H1 (cell line): Measurements from ENCODE around the gene ZNF282. TPM values are rescaled to one million over a fixed set of nuclear protein-coding genes. Genes with fewer than 3 reads are reported as not detected.

Experiments used
- BACH1 ChIP-seq: IDR thresholded peaks from 2 replicates; pipeline ENCODE4 v1.6.1; 2012; ENCODE audit warnings: low read length, improper control_type of control experiment
- BCL11A ChIP-seq, 2 experiments: IDR thresholded peaks; one replicate each; pipeline ENCODE4 v1.6.1; 2011; ENCODE audit warnings: low read depth in 2 of 2, low read length in 2 of 2, mild to moderate bottlenecking in 2 of 2
- CTCF ChIP-seq, 3 experiments: IDR thresholded peaks; 1 replicate in 2 of 3; 2 replicates in 1 of 3; pipeline versions ENCODE4 v1.5.1 to v1.6.1; 2011; ENCODE audit warnings: low read length in 3 of 3, mild to moderate bottlenecking in 3 of 3, inconsistent platforms in 2 of 3, low read depth in 1 of 3, moderate library complexity in 1 of 3; ENCODE audit not compliant: insufficient read depth in 1 of 3; ENCODE audit errors: control extremely low read depth in 1 of 3
- KDM5A ChIP-seq: fragments of 200-600 bp; IDR thresholded peaks from 2 replicates; pipeline ENCODE4 v1.7.1; 2012; ENCODE audit warnings: mild to moderate bottlenecking, low read length, inconsistent platforms, mixed read lengths
- SIN3A ChIP-seq, 2 experiments: IDR thresholded peaks in 1 of 2; conservative IDR thresholded peaks in 1 of 2; 2 replicates each; pipeline ENCODE4 v1.6.1; 2011 to 2012; ENCODE audit warnings: low read length in 2 of 2, improper control_type of control experiment in 1 of 2, low read depth in 1 of 2, mild to moderate bottlenecking in 1 of 2
- SIRT6 ChIP-seq: IDR thresholded peaks from one replicate; pipeline ENCODE4 v1.7.1; 2012; ENCODE audit warnings: low read length, inconsistent platforms
- polyA plus RNA-seq, 7 experiments: library from polyadenylated mRNA; depleted of rRNA in 3 of 7; stranded (reverse) in 5 of 7; unstranded in 2 of 7; fragments of >200 nt in 5 of 7; fragments of 200-250 nt in 2 of 7; gene quantifications; 1 replicate in 5 of 7; 2 replicates in 1 of 7; 4 replicates in 1 of 7; pipeline versions ENCODE4 v1.2.1 to v1.2.3, GENCODE V29; 2011 to 2013; ENCODE audit warnings: missing spikeins in 2 of 7, mixed read lengths in 2 of 7
- total RNA-seq: library from RNA; stranded (reverse); fragmentation: NEBNext Ultra II Directional; extraction: Animal tissue kit (Norgen Biotek cat#: 25700); gene quantifications from 2 replicates; pipeline ENCODE4 v1.2.1, GENCODE V29; 2021

The ZNF282 gene
- total and polyA plus RNA-seq, 2 of the 8 experiments (the other 6 are each of a cell fraction or from before 2014, with no cell fraction given), result 16.9 to 36.3 TPM

DNA sequence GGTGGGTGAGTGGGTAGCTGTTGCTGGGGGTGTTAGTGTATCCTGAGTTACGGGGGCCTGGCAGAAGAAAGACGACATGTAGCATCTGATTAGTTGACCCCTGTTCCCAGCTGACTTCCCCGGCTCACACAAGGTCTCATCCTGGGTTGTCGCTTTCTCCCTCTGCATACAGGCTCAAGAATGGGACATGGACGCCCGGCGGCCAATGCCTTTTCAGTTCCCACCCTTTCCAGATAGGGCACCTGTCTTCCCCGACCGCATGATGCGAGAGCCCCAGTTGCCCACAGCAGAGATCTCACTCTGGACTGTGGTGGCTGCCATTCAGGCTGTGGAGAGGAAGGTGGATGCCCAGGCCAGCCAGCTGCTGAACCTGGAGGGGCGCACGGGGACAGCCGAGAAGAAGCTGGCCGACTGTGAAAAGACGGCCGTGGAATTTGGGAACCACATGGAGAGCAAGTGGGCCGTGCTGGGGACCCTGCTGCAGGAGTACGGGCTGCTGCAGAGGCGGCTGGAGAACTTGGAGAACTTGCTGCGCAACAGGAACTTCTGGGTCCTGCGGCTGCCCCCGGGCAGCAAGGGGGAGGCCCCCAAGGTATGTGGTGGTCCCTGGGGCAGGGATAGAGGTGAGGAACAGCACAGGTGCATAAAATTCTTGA is 2.9 kb downstream of the ZNF282 start (continued):
- no peak for TF ChIP-seq CTCF (IDR thresholded peaks at IDR 0.05; ENCODE audit: control extremely low read depth in 1 of 3, insufficient read depth in 1 of 3, low read depth in 1 of 3, low read length in 3 of 3)
- TF ChIP-seq SIN3A (conservative IDR thresholded peaks at IDR 0.05 in 1 of 2, IDR thresholded peaks at IDR 0.05 in 1 of 2; ENCODE audit: low read depth in 1 of 2, low read length in 2 of 2), result no peak
- TF ChIP-seq SIRT6, result no peak
- TF ChIP-seq BACH1, result no peak
- no peak for TF ChIP-seq BCL11A (IDR thresholded peaks at IDR 0.05; ENCODE audit: low read depth in 2 of 2, low read length in 2 of 2)
- no peak for TF ChIP-seq KDM5A
